Epithelial cell of prostate (primary cell): Measurements from ENCODE around the gene OR2AG1.
"Not testable (repeated sequence)": the region's sequence is repeated elsewhere in the genome, so short reads cannot be mapped to it uniquely, and the experiment has no call there.

ENCODE experiments used
- DNase-seq: peaks from one replicate; pipeline ENCODE4 v3.0.0-alpha.2; 2011; ENCODE audit warnings: low read depth, low spot score
- H3K27ac ChIP-seq: fragments of 450-650 bp; 2 replicates; pipeline ENCODE4 v1.5.1; 2017; ENCODE audit warnings: mild to moderate bottlenecking

The OR2AG1 gene

GRCh38 chr11:6780829-6781228 lies 2.0 kb upstream of the OR2AG1 start:
- DNase-seq = no peak
- no peak overlapping the region for H3K27ac ChIP-seq

- no peak for DNase-seq
- H3K27ac ChIP-seq = no peak overlapping the region
These were observed 7.7 kb downstream of the OR2AG1 start for GRCh38 chr11:6790546-6790945.

- no peak for DNase-seq
- H3K27ac ChIP-seq = no peak overlapping the region
These were observed 11.8 kb downstream of the OR2AG1 start for GRCh38 chr11:6794639-6795038.

GRCh38 chr11:6799402-6799801 lies 16.6 kb downstream of the OR2AG1 start, which contains the start of gene OR6A2:
Gene OR6A2, minus strand, starts transcription at chr11:6799689. Its CDS starts 3,981 bp downstream, at chr11:6795708.
- DNase-seq = no peak
- H3K27ac ChIP-seq = no peak within 1 kb of the TSS

GRCh38 chr11:6801075-6801474 lies 18.3 kb downstream of the OR2AG1 start:
- DNase-seq, H3K27ac ChIP-seq: not testable (repeated sequence)

GRCh38 chr11:6812390-6813005 lies 29.7 kb downstream of the OR2AG1 start:
- no peak for DNase-seq
- no peak overlapping the region for H3K27ac ChIP-seq

- no peak for DNase-seq
- H3K27ac ChIP-seq = no peak overlapping the region
These were observed 30.8 kb downstream of the OR2AG1 start for GRCh38 chr11:6813656-6814055.

- H3K27ac ChIP-seq = no peak overlapping the region
- DNase-seq = no peak
These were observed 34.9 kb downstream of the OR2AG1 start for GRCh38 chr11:6817694-6818093.

- no peak overlapping the region for H3K27ac ChIP-seq
- no peak for DNase-seq
These were observed 36.1 kb downstream of the OR2AG1 start for GRCh38 chr11:6818967-6819366.

GRCh38 chr11:6824136-6824823 lies 41.5 kb downstream of the OR2AG1 start:
- no peak overlapping the region for H3K27ac ChIP-seq
- DNase-seq = no peak

- DNase-seq = no peak
- H3K27ac ChIP-seq = no peak overlapping the region
These were observed 42.5 kb downstream of the OR2AG1 start for GRCh38 chr11:6825231-6825744.

GRCh38 chr11:6828103-6828502 lies 45.3 kb downstream of the OR2AG1 start:
- no peak overlapping the region for H3K27ac ChIP-seq
- DNase-seq = no peak

GRCh38 chr11:6833356-6833755 lies 50.5 kb downstream of the OR2AG1 start:
- no peak overlapping the region for H3K27ac ChIP-seq
- DNase-seq = no peak

GRCh38 chr11:6834021-6834420 lies 51.2 kb downstream of the OR2AG1 start:
- DNase-seq = no peak
- no peak overlapping the region for H3K27ac ChIP-seq
